ENCODE results near the gene ZNF808.
A peak's percentile ranks its signal among the peaks of the same experiment; 100 is the strongest.

The ZNF808 gene

DNA sequence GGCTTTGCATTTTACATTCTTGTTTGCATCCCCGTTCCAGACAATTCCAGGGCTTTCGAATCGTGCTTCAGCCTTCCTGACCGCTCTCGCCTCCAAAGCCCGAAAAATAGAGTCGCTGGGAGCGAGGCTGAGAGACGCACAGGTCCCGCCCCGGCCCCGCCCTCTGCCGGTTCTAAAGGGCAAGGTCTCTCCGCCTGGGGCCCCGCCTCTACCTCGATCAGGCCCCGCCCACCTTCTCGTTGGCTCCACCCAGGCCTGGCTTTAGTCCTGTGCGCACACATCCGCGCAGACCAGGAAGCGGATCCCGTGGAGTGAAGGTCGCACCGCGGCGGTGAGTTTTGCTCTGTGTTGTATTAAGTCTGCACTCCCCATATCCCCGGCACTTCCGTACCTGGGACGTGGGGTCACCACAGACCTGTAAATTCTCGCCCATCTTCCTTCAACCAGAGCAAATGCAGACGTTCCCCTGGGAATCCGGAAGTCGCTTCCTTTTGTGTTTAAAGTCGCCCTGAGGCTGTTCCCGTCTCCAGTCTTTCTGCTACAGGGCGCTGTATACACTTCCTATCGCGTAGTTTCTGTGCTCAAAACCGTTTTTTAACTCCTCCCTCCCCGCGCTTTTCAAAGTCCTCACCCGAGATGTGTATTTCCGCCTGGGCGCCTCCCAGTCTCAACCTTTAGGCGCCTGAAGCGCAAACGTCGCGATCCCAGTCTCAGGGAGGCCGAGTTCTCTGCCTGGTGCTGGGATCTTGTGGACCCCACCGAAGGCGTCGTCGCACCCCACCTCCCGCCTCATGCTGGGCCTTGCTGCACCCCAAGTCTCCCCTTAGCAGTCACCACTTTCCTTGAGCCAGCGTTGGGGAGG lies 42.8 kb downstream of the ZNF808 start, which contains the start of gene ZNF701:
Gene ZNF701, plus strand, starts transcription at position 288 of the 862 bp plus-strand sequence. CDS start 3,861 bp downstream, outside the sequence.
- H4K20me1 ChIP-seq (ENCODE audit: low read depth, low read length) = no peaks in the 10 kb centered on the region
- H3K9me2 ChIP-seq (replicated peaks; ENCODE audit: insufficient read depth, low read length) = no peaks in the 10 kb centered on the region
- no peaks in the 10 kb centered on the region for H3K9me3 ChIP-seq (ENCODE audit: insufficient read depth, low read length)
- peaks cover 36% of the 10 kb centered on the region for H3K79me2 ChIP-seq (ENCODE audit: insufficient read depth, low read length)
- no peaks in the 10 kb centered on the region for H3K27me3 ChIP-seq (ENCODE audit: low read length)
- no peaks in the 10 kb centered on the region for H3F3A ChIP-seq (ENCODE audit: insufficient read depth)
- H3K4me2 ChIP-seq (ENCODE audit: low read depth, low read length, poor library complexity, severe bottlenecking) = peak within 1 kb of the TSS; percentile 74
- TF ChIP-seq, protein P1, sequence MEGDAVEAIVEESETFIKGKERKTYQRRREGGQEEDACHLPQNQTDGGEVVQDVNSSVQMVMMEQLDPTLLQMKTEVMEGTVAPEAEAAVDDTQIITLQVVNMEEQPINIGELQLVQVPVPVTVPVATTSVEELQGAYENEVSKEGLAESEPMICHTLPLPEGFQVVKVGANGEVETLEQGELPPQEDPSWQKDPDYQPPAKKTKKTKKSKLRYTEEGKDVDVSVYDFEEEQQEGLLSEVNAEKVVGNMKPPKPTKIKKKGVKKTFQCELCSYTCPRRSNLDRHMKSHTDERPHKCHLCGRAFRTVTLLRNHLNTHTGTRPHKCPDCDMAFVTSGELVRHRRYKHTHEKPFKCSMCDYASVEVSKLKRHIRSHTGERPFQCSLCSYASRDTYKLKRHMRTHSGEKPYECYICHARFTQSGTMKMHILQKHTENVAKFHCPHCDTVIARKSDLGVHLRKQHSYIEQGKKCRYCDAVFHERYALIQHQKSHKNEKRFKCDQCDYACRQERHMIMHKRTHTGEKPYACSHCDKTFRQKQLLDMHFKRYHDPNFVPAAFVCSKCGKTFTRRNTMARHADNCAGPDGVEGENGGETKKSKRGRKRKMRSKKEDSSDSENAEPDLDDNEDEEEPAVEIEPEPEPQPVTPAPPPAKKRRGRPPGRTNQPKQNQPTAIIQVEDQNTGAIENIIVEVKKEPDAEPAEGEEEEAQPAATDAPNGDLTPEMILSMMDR (IDR thresholded peaks at IDR 0.05; ENCODE audit: insufficient read depth, low read length, poor library complexity, severe bottlenecking) = no peak
- TF ChIP-seq EZH2phosphoT487 (conservative IDR thresholded peaks at IDR 0.05; ENCODE audit: low read length) = no peak
- H2AFZ ChIP-seq (ENCODE audit: low read depth, low read length, severe bottlenecking) = peak within 1 kb of the TSS; percentile 58
- peak within 1 kb of the TSS; percentile 70 for H3K27ac ChIP-seq (ENCODE audit: low read depth, low read length)
- H3K36me3 ChIP-seq (ENCODE audit: low read length) = peaks cover 10% of the 10 kb centered on the region; the same call in 1 of the 2 replicates
- H3K9ac ChIP-seq (ENCODE audit: low read length) = peak within 1 kb of the TSS; percentile 75
- peak within 1 kb of the TSS; percentile 88 for H3K4me3 ChIP-seq (ENCODE audit: insufficient read depth, low read length, poor library complexity, severe bottlenecking)

DNA sequence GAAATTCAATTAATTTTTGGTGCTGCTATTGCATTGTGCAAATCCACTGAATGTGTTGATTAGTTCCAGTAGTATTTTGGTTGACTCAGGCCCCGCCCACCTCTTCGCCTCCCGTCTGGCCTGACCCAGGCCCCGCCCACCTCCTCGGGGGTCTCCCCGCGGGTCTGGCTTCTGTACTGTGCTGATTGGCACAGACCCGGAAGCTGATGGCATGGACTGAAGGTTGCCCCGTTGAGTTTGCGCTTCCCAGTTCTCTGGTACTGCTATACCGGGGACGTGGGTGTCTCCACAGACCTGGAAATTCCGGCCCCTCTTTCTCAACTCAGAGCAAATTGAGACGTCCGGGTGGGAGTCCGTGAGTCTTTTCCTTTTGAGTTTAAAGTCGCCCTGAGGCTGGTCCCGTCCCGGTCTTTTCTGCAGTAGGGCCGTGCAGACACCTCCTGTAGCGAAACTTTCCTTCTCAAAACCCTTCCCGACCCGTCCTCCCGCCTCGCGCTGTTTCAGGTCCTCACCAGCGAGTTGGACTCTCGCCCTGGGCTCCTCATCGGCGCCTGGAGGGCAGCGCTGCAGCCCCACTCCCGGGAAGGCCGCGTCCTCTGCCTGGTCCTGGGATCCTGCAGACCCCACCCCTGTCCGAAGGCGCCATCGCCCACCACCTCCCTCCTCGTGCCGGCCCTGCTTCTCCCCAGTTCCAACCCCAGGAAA lies 57.4 kb downstream of the ZNF808 start:
- H3F3A ChIP-seq (ENCODE audit: insufficient read depth) = no peaks in the 10 kb centered on the region
- no peaks in the 10 kb centered on the region for H3K9me2 ChIP-seq (replicated peaks; ENCODE audit: insufficient read depth, low read length)
- H3K36me3 ChIP-seq (ENCODE audit: low read length) = peaks cover 29% of the 10 kb centered on the region
- no peaks in the 10 kb centered on the region for H4K20me1 ChIP-seq (ENCODE audit: low read depth, low read length)
- no peak overlapping the region for H3K4me2 ChIP-seq (ENCODE audit: low read depth, low read length, poor library complexity, severe bottlenecking)
- H3K4me3 ChIP-seq (ENCODE audit: insufficient read depth, low read length, poor library complexity, severe bottlenecking) = no peak overlapping the region
- H3K9ac ChIP-seq (ENCODE audit: low read length) = no peak overlapping the region
- no peak overlapping the region for H2AFZ ChIP-seq (ENCODE audit: low read depth, low read length, severe bottlenecking)
- no peaks in the 10 kb centered on the region for H3K27me3 ChIP-seq (ENCODE audit: low read length)
- H3K27ac ChIP-seq (ENCODE audit: low read depth, low read length) = no peak overlapping the region
- peaks cover 17% of the 10 kb centered on the region for H3K79me2 ChIP-seq (ENCODE audit: insufficient read depth, low read length)
- TF ChIP-seq EZH2phosphoT487 (conservative IDR thresholded peaks at IDR 0.05; ENCODE audit: low read length) = no peak
- TF ChIP-seq, protein P1 (IDR thresholded peaks at IDR 0.05; ENCODE audit: insufficient read depth, low read length, poor library complexity, severe bottlenecking) = no peak
- H3K9me3 ChIP-seq (ENCODE audit: insufficient read depth, low read length) = no peaks in the 10 kb centered on the region

DNA sequence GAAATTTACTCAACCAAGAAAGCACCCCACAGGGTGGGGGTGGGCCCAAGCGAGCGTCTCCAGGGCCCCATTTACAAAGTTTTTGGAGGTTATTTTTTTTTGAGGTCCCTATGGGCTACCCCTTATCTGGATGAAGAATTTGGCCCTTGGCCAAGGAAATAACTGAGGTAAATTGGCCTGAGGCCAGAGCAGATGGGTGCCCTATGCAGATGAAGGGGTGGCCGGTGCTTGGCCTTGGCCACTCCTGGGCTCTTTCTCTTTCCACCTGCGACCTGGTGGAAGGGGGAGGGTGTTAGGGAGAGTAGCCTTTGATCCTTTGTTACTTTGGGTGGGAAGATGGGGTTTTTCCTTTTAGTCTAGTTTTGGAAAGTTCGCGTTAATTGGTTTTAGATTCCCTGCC lies 58.1 kb downstream of the ZNF808 start:
- TF ChIP-seq, protein P1 (IDR thresholded peaks at IDR 0.05; ENCODE audit: insufficient read depth, low read length, poor library complexity, severe bottlenecking) = no peak
- no peak for TF ChIP-seq EZH2phosphoT487 (conservative IDR thresholded peaks at IDR 0.05; ENCODE audit: low read length)
- H3K27ac ChIP-seq (ENCODE audit: low read depth, low read length) = no peak overlapping the region
- no peak overlapping the region for H3K4me2 ChIP-seq (ENCODE audit: low read depth, low read length, poor library complexity, severe bottlenecking)
- H3K27me3 ChIP-seq (ENCODE audit: low read length) = no peaks in the 10 kb centered on the region
- no peaks in the 10 kb centered on the region for H3K9me3 ChIP-seq (ENCODE audit: insufficient read depth, low read length)
- no peaks in the 10 kb centered on the region for H3K9me2 ChIP-seq (replicated peaks; ENCODE audit: insufficient read depth, low read length)
- no peaks in the 10 kb centered on the region for H3F3A ChIP-seq (ENCODE audit: insufficient read depth)
- no peak overlapping the region for H3K9ac ChIP-seq (ENCODE audit: low read length)
- H3K4me3 ChIP-seq (ENCODE audit: insufficient read depth, low read length, poor library complexity, severe bottlenecking) = no peak overlapping the region
- H4K20me1 ChIP-seq (ENCODE audit: low read depth, low read length) = no peaks in the 10 kb centered on the region
- peaks cover 26% of the 10 kb centered on the region for H3K36me3 ChIP-seq (ENCODE audit: low read length)
- no peak overlapping the region for H2AFZ ChIP-seq (ENCODE audit: low read depth, low read length, severe bottlenecking)
- peaks cover 13% of the 10 kb centered on the region; the same call in 1 of the 2 replicates for H3K79me2 ChIP-seq (ENCODE audit: insufficient read depth, low read length)

Measured in SU-DHL-6 (cell line).